GM12873 (cell line): Measurements from ENCODE around the gene FNDC4.

Source experiments
- TF ChIP-seq, protein P1 (sequence below): IDR thresholded peaks from 2 replicates; pipeline ENCODE4 v1.5.1; 2012; ENCODE audit warnings: low read depth, mild to moderate bottlenecking, moderate library complexity, low read length, control low read depth; ENCODE audit not compliant: insufficient read depth; ENCODE audit errors: missing control alignments

Gene FNDC4

DNA sequence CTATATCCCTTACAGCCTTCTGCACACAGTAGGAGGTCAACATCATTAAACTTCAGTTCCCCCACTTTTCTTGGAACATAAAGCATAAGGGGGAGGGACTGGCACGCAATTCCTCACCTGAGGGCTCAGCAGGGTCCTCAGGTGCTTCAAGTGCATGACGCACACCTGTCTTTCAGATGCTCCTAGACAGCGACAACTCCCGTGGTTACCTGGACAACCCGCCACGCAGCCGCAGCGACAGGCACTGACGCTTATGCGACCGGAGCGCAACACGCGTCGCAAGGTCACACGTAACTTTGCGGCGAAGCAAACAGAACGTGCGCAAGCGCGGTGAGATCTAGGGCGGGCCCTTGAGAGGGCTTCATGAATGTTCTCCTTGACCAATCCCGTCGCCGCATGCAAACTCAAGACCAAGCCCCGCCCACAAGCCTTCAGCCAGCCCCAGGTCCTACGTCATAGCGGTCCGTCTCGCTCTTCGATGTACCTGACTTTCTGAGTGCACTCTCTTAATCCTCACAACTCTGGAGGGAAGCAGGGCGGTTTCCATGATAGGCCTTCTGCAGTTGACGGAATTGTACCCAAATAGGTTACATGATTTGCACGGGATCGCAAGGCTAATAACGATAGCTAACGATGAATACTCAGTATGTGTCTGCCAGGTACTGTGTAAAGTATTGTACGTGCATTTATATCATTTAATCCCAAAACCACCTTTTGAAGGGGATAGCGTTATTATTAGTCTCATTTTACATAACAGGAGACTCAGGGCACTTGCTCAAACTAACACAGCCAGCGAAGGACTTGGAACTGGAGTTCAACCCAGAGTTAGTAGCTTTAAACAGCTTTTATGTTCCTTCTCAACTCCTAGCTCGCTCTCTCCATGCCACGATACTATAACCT, 5.3 kb downstream of the FNDC4 start, which contains the start of gene IFT172:
TSS of gene IFT172 (minus strand) at position 246 of the 900 bp plus-strand sequence. CDS start at position 156, 90 bp downstream.
- TF ChIP-seq, protein P1, sequence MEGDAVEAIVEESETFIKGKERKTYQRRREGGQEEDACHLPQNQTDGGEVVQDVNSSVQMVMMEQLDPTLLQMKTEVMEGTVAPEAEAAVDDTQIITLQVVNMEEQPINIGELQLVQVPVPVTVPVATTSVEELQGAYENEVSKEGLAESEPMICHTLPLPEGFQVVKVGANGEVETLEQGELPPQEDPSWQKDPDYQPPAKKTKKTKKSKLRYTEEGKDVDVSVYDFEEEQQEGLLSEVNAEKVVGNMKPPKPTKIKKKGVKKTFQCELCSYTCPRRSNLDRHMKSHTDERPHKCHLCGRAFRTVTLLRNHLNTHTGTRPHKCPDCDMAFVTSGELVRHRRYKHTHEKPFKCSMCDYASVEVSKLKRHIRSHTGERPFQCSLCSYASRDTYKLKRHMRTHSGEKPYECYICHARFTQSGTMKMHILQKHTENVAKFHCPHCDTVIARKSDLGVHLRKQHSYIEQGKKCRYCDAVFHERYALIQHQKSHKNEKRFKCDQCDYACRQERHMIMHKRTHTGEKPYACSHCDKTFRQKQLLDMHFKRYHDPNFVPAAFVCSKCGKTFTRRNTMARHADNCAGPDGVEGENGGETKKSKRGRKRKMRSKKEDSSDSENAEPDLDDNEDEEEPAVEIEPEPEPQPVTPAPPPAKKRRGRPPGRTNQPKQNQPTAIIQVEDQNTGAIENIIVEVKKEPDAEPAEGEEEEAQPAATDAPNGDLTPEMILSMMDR, result no peak

- TF ChIP-seq, protein P1, result peak; percentile 14
Observed at GRCh38 chr2:27489118-27489497, 5.9 kb downstream of the FNDC4 start.

GRCh38 chr2:27485496-27485895, 9.5 kb downstream of the FNDC4 start:
- TF ChIP-seq, protein P1, result no peak

DNA sequence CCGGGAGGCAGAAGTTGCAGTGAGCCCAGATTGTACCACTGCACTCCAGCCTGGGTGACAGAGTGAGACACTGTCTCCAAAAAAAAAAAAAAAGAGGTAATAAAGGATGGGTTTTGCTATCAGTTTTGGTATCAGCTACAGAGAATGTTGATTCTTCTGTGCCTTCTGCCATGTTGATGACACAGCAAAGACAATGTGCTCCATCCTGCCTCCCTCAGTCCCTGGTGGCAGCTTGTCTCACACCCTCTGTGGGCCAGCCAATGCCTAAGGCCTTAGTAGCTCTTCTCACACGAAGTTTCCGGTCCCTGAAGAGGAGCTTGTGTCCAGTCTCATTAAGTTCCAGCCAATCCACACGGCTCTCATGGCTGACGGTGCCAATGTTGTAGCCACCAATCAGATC, 23.0 kb downstream of the FNDC4 start:
- TF ChIP-seq, protein P1, result no peak

GRCh38 chr2:27464443-27464842, 30.6 kb downstream of the FNDC4 start:
- TF ChIP-seq, protein P1, result no peak

DNA sequence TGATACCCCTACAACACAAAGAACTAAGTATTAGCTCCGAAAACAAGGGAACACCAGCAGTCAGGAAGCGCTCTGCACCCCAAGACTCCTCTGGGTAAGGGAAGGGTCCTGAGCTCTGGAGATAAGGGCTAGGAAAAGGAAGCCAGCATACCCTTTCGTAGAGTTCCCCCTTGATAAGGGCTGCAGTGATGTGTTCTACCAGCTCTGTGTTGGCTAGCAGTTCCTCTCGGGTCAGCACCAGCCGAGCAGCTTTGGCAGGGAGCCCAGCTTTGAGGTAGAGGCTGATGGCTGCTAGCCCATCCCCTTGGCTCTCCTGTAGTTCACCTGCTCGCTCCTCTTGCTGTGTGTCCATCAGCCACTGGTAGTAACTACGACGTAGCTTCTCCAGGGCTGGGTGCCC, 33.9 kb downstream of the FNDC4 start:
- TF ChIP-seq, protein P1, result no peak

GRCh38 chr2:27453968-27454367, 41.0 kb downstream of the FNDC4 start:
- TF ChIP-seq, protein P1, result no peak
